RKO (cell line): Measurements from ENCODE around the gene ST14.

Experiments
- DNase-seq: peaks from one replicate; pipeline ENCODE4 v3.0.0-alpha.2; 2016; ENCODE audit warnings: low spot score

ST14 gene

GRCh38 chr11:130136107-130136506 lies 23.5 kb upstream of the ST14 start:
- DNase-seq: no peak

- no peak for DNase-seq
Observed at GRCh38 chr11:130137999-130138398, 21.6 kb upstream of the ST14 start.

GRCh38 chr11:130139401-130139800 lies 20.2 kb upstream of the ST14 start:
- DNase-seq: no peak

- DNase-seq: no peak
Observed at GRCh38 chr11:130141561-130142341, 17.8 kb upstream of the ST14 start.

- no peak for DNase-seq
Observed at GRCh38 chr11:130144141-130144540, 15.4 kb upstream of the ST14 start.

GRCh38 chr11:130144861-130145281 lies 14.7 kb upstream of the ST14 start:
- no peak for DNase-seq

GRCh38 chr11:130145311-130145812 lies 14.2 kb upstream of the ST14 start:
- DNase-seq: no peak

- no peak for DNase-seq
Observed at GRCh38 chr11:130145975-130146776, 13.4 kb upstream of the ST14 start.

GRCh38 chr11:130146796-130147195 lies 12.8 kb upstream of the ST14 start:
- DNase-seq: no peak

- no peak for DNase-seq
Observed at GRCh38 chr11:130148796-130149326, 10.7 kb upstream of the ST14 start.

- DNase-seq: no peak
Observed at GRCh38 chr11:130150790-130151189, 8.8 kb upstream of the ST14 start.

- no peak for DNase-seq
Observed at GRCh38 chr11:130151196-130151595, 8.4 kb upstream of the ST14 start.

GRCh38 chr11:130156108-130157022 lies 3.2 kb upstream of the ST14 start:
- peak; percentile 10 for DNase-seq

- DNase-seq: no peak
Observed at GRCh38 chr11:130157101-130157500, 2.5 kb upstream of the ST14 start.

GRCh38 chr11:130157840-130158239 lies 1.7 kb upstream of the ST14 start:
- DNase-seq: no peak

GRCh38 chr11:130159139-130159538 lies 443 bp upstream of the ST14 start:
- no peak for DNase-seq

GRCh38 chr11:130160498-130161155 lies 1.0 kb downstream of the ST14 start:
- DNase-seq: no peak

GRCh38 chr11:130161441-130162145 lies 2.0 kb downstream of the ST14 start:
- DNase-seq: no peak

- DNase-seq: no peak
Observed at GRCh38 chr11:130162733-130163132, 3.2 kb downstream of the ST14 start.

GRCh38 chr11:130163346-130164220 lies 4.0 kb downstream of the ST14 start:
- DNase-seq: no peak
